ENCODE data around the gene DOCK6. TPM values are rescaled to one million over a fixed set of nuclear protein-coding genes. Genes with fewer than 3 reads are reported as not detected.

DOCK6 gene
- total RNA-seq, 1 donor from 2014 or later, result 7.7 TPM

DNA sequence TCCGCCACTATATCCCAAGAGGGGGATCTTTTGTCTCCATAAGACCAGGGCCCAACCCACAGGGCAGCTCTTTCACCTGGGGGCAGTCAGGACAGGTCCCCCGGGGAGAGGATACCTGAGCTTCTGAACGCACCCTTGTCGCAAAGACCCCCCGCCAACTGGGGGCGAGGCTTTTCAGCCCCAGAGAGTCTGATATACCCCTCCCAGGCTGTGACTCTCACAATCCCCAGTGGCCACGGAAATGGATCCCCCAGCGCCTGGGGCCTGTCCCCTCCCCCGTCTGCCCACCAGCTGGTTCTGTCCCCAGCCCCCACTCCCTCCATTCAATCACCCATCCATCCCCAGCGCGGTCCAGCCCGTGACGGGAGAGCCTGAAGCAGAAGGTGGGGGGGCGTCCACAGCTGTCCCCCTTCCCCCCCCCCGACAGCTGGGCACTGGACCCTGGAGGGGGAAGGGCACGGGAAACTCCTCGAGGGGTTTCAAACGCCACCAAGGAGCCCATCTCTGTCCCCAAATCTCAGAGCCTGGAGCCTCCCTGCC lies 823 bp downstream of the DOCK6 start:
- DNase-seq (no peak), ATAC-seq (ENCODE audit: low read depth) (no peak)
- H3K9me3 Mint-ChIP-seq, result no peaks in the 10 kb centered on the region
- H3K4me1 Mint-ChIP-seq, result peaks cover 7% of the 10 kb centered on the region
- intact Hi-C loops (cut with micrococcal nuclease), result loop anchor here (2.0 kb wide), 1 partner anchor 19 kb away; no protein-coding TSS in a partner anchor
- TF ChIP-seq, protein P1, sequence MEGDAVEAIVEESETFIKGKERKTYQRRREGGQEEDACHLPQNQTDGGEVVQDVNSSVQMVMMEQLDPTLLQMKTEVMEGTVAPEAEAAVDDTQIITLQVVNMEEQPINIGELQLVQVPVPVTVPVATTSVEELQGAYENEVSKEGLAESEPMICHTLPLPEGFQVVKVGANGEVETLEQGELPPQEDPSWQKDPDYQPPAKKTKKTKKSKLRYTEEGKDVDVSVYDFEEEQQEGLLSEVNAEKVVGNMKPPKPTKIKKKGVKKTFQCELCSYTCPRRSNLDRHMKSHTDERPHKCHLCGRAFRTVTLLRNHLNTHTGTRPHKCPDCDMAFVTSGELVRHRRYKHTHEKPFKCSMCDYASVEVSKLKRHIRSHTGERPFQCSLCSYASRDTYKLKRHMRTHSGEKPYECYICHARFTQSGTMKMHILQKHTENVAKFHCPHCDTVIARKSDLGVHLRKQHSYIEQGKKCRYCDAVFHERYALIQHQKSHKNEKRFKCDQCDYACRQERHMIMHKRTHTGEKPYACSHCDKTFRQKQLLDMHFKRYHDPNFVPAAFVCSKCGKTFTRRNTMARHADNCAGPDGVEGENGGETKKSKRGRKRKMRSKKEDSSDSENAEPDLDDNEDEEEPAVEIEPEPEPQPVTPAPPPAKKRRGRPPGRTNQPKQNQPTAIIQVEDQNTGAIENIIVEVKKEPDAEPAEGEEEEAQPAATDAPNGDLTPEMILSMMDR (IDR thresholded peaks at IDR 0.05), result no peak
- CTCF ChIA-PET, result no interaction called here
- no peaks in the 10 kb centered on the region for H3K36me3 Mint-ChIP-seq (ENCODE audit: low read depth)
- peak overlapping the region; percentile 61 for H3K4me3 Mint-ChIP-seq
- peaks cover 2% of the 10 kb centered on the region for H3K27me3 Mint-ChIP-seq
- no peak overlapping the region for H3K27ac Mint-ChIP-seq
- POLR2A ChIA-PET, result no interaction called here

DNA sequence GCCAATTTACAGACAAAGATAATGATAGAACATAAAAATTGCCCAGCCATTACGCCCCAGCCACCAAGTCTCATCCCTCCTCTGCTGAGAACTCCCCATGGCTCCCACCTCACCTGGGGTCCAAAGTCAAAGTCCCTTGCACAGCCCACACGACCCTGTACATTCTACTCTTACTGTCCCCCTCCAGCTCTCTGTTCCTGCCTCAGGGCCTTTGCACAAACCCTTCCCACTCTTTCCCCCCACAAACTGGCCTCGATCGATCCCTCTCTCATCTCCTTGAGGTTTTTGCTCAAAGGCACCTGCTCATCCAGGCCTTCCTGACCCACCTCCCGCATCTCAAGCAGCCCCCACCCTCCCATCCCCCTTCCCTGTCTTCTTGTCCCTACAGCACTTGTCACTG lies 1.3 kb downstream of the DOCK6 start:
- H3K27ac Mint-ChIP-seq, result no peak overlapping the region
- POLR2A ChIA-PET, result no interaction called here
- CTCF ChIA-PET, result no interaction called here

DNA sequence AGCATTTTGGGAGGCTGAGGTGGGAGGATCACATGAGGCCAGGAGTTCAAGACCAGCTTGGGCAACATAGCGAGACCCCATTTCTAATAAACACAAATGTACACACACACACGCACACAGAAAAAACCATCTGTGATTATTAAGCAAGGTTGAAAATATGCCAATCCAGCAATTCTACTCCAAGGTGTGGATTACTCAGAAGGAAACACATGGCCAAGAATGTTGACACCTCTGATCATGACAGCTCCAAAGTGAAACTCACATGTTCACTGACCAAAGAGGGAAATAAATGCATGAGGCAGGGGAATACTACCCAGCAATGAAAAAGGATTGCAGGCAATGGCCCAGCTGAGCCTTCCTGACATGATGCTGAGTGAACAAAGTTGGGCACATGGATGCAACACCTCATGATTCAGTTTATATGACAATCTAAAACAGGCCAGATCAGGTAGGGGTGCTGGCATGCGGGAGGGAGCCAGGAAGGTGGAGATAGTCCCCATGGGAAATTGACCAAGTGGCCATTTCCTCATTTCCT lies 4.4 kb downstream of the DOCK6 start:
- POLR2A ChIA-PET, result interaction anchor here (0.5 to 0.7 kb wide), 2 partner anchors 36 to 123 kb away, joined by 4 to 5 read pairs; no protein-coding TSS in a partner anchor
- CTCF ChIA-PET, result no interaction called here
- no peak for ATAC-seq (ENCODE audit: low read depth)

More for the DNA sequence above, 1.3 kb downstream of the DOCK6 start:
- Mint-ChIP-seq H3K4me3 (peak overlapping the region; percentile 61), H3K4me1 (peaks cover 7% of the 10 kb centered on the region), H3K36me3 (ENCODE audit: low read depth) (no peaks in the 10 kb centered on the region), H3K9me3 (no peaks in the 10 kb centered on the region), H3K27me3 (peaks cover 2% of the 10 kb centered on the region)
- intact Hi-C loops (cut with micrococcal nuclease), result loop anchor here (2.0 kb wide), 1 partner anchor 18 kb away; no protein-coding TSS in a partner anchor
- ATAC-seq (ENCODE audit: low read depth) (no peak), DNase-seq (no peak)
- TF ChIP-seq, protein P1 (IDR thresholded peaks at IDR 0.05), result no peak

DNA sequence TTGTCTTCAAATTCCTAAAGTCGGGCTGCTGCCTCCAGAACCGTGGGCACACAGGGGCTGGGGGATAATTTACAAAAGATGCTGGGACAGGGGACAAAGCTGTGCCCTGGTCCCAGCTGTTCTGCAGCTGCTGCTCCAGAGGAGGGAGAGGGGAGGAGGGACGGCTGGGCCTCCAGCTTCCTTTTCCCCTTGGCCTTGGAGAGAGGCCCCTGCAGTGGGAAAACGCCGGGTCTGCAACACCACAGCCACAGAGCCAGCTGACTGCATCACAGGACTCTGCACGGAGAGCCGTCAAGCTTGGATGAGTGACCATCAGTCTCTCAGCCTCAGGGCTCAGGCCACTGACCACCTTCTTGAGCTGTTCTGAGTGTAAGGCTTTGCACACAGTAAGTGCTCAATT lies 6.1 kb downstream of the DOCK6 start:
- TF ChIP-seq, protein P1 (IDR thresholded peaks at IDR 0.05), result no peak
- POLR2A ChIA-PET, result no interaction called here
- intact Hi-C loops (cut with micrococcal nuclease), result no loop called here
- Mint-ChIP-seq H3K36me3 (ENCODE audit: low read depth) (no peaks in the 10 kb centered on the region), H3K4me1 (peaks cover 3% of the 10 kb centered on the region), H3K9me3 (no peaks in the 10 kb centered on the region), H3K27ac (no peak overlapping the region), H3K4me3 (no peak overlapping the region), H3K27me3 (no peaks in the 10 kb centered on the region)
- CTCF ChIA-PET, result no interaction called here
- no peak for DNase-seq
- no peak for ATAC-seq (ENCODE audit: low read depth)

More for the DNA sequence above, 4.4 kb downstream of the DOCK6 start:
- no peaks in the 10 kb centered on the region for H3K36me3 Mint-ChIP-seq (ENCODE audit: low read depth)
- intact Hi-C loops (cut with micrococcal nuclease), result no loop called here
- no peak for DNase-seq
- no peak overlapping the region for H3K4me3 Mint-ChIP-seq
- no peaks in the 10 kb centered on the region for H3K9me3 Mint-ChIP-seq
- no peak overlapping the region for H3K27ac Mint-ChIP-seq
- TF ChIP-seq, protein P1 (IDR thresholded peaks at IDR 0.05), result no peak
- no peaks in the 10 kb centered on the region for H3K27me3 Mint-ChIP-seq
- peaks cover 5% of the 10 kb centered on the region for H3K4me1 Mint-ChIP-seq

DNA sequence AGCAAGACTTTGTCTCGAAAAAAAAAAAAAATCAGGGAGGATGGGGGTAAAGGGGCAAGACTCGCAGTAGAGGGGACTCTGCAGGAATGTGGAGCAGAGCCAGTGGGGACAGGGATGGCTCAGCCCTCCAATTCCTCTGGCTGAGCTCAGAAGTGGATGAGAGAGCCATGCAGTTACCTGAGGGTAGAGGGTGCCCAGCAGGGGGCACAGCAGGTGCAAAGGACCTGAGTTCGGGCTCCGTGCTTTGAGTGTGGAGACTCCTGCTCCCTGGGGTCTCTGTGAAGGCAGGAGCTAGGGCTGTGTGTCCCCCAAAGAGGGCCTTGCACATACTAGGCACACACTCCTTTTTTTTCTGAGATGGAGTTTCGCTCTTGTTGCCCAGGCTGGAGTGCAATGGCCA lies 7.7 kb downstream of the DOCK6 start:
- Mint-ChIP-seq H3K27ac (no peak overlapping the region), H3K36me3 (ENCODE audit: low read depth) (no peaks in the 10 kb centered on the region), H3K4me1 (no peaks in the 10 kb centered on the region), H3K27me3 (no peaks in the 10 kb centered on the region), H3K9me3 (no peaks in the 10 kb centered on the region), H3K4me3 (no peak overlapping the region)
- DNase-seq, result no peak
- CTCF ChIA-PET, result no interaction called here
- POLR2A ChIA-PET, result no interaction called here
- no peak for ATAC-seq (ENCODE audit: low read depth)
- TF ChIP-seq, protein P1 (IDR thresholded peaks at IDR 0.05), result no peak
- intact Hi-C loops (cut with micrococcal nuclease), result no loop called here
